ENCODE data around the gene BBX.

GRCh38 chr3:107574650-107575049 is 51.9 kb downstream of the BBX start:
- TF ChIP-seq CTCF (IDR thresholded peaks at IDR 0.05; ENCODE audit: borderline replicate concordance, extremely low read depth, low read length, poor library complexity, severe bottlenecking) (peak; percentile 50), EZH2 (IDR thresholded peaks at IDR 0.05; ENCODE audit: borderline replicate concordance, low read depth, low read length, severe bottlenecking) (no peak)

Data from DND-41 (cell line).